HG02763 (cell line): Measurements from ENCODE around the gene COX7B2.

Source experiments
- ATAC-seq: cut with Tn5 transposase; IDR thresholded peaks from one replicate; pipeline ENCODE4 v1.9.1; 2021; ENCODE audit warnings: mild to moderate bottlenecking, moderate library complexity; ENCODE audit not compliant: unreplicated experiment

COX7B2 gene

DNA sequence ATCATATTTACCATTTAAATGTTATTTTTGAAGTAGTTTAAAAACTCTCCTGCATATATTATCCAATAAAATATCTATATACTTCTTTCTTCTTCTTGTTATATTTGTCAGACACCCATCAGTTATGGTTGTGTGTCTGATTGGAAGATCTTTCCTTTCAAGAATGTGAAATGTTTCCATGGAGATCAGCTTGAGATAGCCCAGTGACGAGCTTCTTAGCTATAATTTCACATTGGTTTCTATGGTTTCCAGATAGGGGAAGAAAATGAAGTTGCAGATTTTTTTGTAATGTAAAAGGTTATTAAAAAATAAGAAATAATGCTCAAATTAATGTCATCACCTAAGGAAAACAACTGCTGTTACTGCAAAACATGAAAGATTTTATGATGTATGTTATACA lies 189.0 kb downstream of the COX7B2 start:
- no peak for ATAC-seq

GRCh38 chr4:46717950-46718349 lies 191.1 kb downstream of the COX7B2 start:
- ATAC-seq = no peak

GRCh38 chr4:46715468-46715867 lies 193.6 kb downstream of the COX7B2 start:
- no peak for ATAC-seq

GRCh38 chr4:46698891-46699290 lies 210.2 kb downstream of the COX7B2 start:
- ATAC-seq = no peak
